GM23248 (cell line): ENCODE data around the gene OR10A5. TPM values are rescaled to one million over a fixed set of nuclear protein-coding genes. Genes with fewer than 3 reads are reported as not detected.
A peak's percentile ranks its signal among the peaks of the same experiment; 100 is the strongest.

ENCODE experiments used
- DNase-seq: peaks from one replicate; pipeline ENCODE4 v3.0.0-alpha.2; 2015
- H2AFZ ChIP-seq: fragments of 200-600 bp; sonication (generic); 2 replicates; pipeline ENCODE4 v1.6.1; 2016; ENCODE audit warnings: antibody characterized with exemption
- H3F3A ChIP-seq: fragments of 200-600 bp; sonication (generic); 2 replicates; pipeline ENCODE4 v1.6.1; 2016; ENCODE audit warnings: mild to moderate bottlenecking, antibody characterized with exemption, mixed run types; ENCODE audit not compliant: insufficient read depth
- H3K27ac ChIP-seq: fragments of 200-600 bp; sonication (generic); 2 replicates; pipeline ENCODE4 v1.5.1; 2016; ENCODE audit warnings: mild to moderate bottlenecking
- H3K27me3 ChIP-seq: fragments of 200-600 bp; sonication (generic); replicated peaks from 2 replicates; pipeline ENCODE4 v1.6.1; 2016; ENCODE audit warnings: mild to moderate bottlenecking; ENCODE audit not compliant: insufficient read depth
- H3K36me3 ChIP-seq: fragments of 200-600 bp; sonication (generic); 2 replicates; pipeline ENCODE4 v1.6.1; 2016; ENCODE audit warnings: low read depth, mild to moderate bottlenecking
- H3K4me1 ChIP-seq: fragments of 200-600 bp; sonication (generic); 2 replicates; pipeline ENCODE4 v1.6.1; 2016; ENCODE audit warnings: mild to moderate bottlenecking; ENCODE audit not compliant: insufficient read depth
- H3K4me2 ChIP-seq: fragments of 200-600 bp; sonication (generic); one replicate; pipeline ENCODE4 v1.6.1; 2016; ENCODE audit warnings: mild to moderate bottlenecking; ENCODE audit not compliant: unreplicated experiment
- H3K4me3 ChIP-seq: fragments of 200-600 bp; sonication (generic); 2 replicates; pipeline ENCODE4 v1.5.1; 2016; ENCODE audit warnings: mild to moderate bottlenecking
- H3K79me2 ChIP-seq: fragments of 200-600 bp; sonication (generic); 2 replicates; pipeline ENCODE4 v1.6.1; 2016; ENCODE audit warnings: mild to moderate bottlenecking; ENCODE audit not compliant: insufficient read depth
- H3K9ac ChIP-seq: fragments of 200-600 bp; sonication (generic); 2 replicates; pipeline ENCODE4 v1.6.1; 2016; ENCODE audit warnings: mild to moderate bottlenecking
- H3K9me2 ChIP-seq: fragments of 200-600 bp; sonication (generic); 2 replicates; pipeline ENCODE4 v1.6.1; 2016; ENCODE audit warnings: mixed run types, mild to moderate bottlenecking, moderate library complexity; ENCODE audit not compliant: insufficient read depth
- H3K9me3 ChIP-seq: fragments of 200-600 bp; sonication (generic); one replicate; pipeline ENCODE4 v1.6.1; 2017; ENCODE audit warnings: low read depth
- H4K20me1 ChIP-seq: fragments of 200-600 bp; sonication (generic); 2 replicates; pipeline ENCODE4 v1.6.0; 2016; ENCODE audit not compliant: insufficient read depth
- EZH2 ChIP-seq: fragments of 200-600 bp; sonication (generic); IDR thresholded peaks from 2 replicates; pipeline ENCODE4 v1.6.1; 2018; ENCODE audit warnings: antibody characterized with exemption, mild to moderate bottlenecking; ENCODE audit not compliant: insufficient read depth, poor library complexity, severe bottlenecking
- EZH2phosphoT487 ChIP-seq: fragments of 200-600 bp; sonication (generic); IDR thresholded peaks from 2 replicates; pipeline ENCODE4 v1.6.1; 2018; ENCODE audit warnings: antibody characterized with exemption, moderate library complexity, mild to moderate bottlenecking, low read depth; ENCODE audit not compliant: insufficient read depth
- WGBS, 2 experiments: methylation state at CpG; one replicate each; pipeline ENCODE4 v1.1.6; 2015 to 2017; ENCODE audit warnings: low lambda C conversion rate in 2 of 2, low coverage in 1 of 2; ENCODE audit errors: missing lambda C conversion rate in 2 of 2; 5-methylcytosine and 5-hydroxymethylcytosine counted together
- in situ Hi-C: fragments of 300-500 bp; cut with MboI; formaldehyde crosslinking; loops from 2 replicates; pipeline ENCODE4 v1.15.0; 2020
- polyA plus RNA-seq: library from polyadenylated mRNA; unstranded; fragments of >200 nt; fragmentation: Nextera tagmentation; extraction: Ambion mirVana; gene quantifications from 2 replicates; pipeline ENCODE4 v1.2.1, GENCODE V29; 2016
- total RNA-seq: library from RNA; depleted of rRNA; stranded (reverse); fragments of >200 nt; shearing (Covaris generic); gene quantifications from 2 replicates; pipeline ENCODE4 v1.2.3, GENCODE V29; 2014

Gene OR10A5
- total and polyA plus RNA-seq, 2 experiments from 2014 or later: not detected

DNA sequence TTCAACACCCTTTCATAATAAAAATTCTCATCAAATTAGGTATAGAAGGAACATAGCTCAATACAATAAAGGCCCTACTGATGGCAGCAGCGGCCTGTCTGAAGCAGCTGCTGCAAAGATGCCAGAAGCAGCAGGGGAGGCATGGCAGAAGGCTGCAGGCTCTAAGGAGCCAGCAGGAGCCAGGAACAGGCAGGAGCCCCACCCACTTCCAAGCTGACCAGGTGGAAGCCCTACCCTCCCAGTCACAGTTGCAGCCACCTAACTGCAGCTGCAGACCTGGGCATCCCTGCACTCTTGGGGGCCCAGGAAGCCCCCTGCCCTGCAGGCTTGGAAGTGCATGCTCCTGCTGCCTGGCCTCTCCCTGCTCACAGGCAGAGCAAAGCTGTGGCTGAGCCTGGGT, 27.8 kb upstream of the OR10A5 start:
- Histone ChIP-seq H3K9ac (no peak overlapping the region), H2AFZ (no peak overlapping the region), H3K4me3 (no peak overlapping the region), H3F3A (no peaks in the 10 kb centered on the region), H3K36me3 (no peaks in the 10 kb centered on the region), H3K9me3 (no peaks in the 10 kb centered on the region), H3K27ac (no peak overlapping the region), H3K4me1 (no peaks in the 10 kb centered on the region), H3K9me2 (no peaks in the 10 kb centered on the region), H3K27me3 (no peaks in the 10 kb centered on the region), H4K20me1 (no peaks in the 10 kb centered on the region), H3K4me2 (no peak overlapping the region), H3K79me2 (no peaks in the 10 kb centered on the region)
- no peak for TF ChIP-seq EZH2
- WGBS, 2 experiments: 41 to 77% methylated on average over 1 of the region's 1 CpG
- DNase-seq: peak; percentile 13
- in situ Hi-C loops: no loop called here

DNA sequence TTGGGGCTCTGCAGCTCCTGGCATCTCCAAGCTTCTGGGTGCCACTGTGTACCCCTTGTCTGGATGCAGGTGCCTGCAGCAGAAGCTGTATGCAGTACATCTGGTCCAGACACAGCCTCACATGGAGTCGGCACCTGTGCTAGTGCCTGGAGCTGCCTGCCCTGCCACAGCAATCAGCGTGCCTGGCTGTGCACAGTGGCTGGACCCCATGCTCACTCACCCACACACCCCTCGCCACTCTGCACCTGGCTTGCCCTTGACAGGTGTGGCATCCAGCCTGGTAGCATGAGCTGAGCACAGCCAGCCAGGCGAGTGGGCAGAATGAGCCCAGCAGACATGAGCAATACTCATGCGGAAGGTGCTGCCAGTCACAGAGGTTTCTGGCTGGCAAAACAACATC, 26.5 kb upstream of the OR10A5 start:
- TF ChIP-seq EZH2: no peak
- TF ChIP-seq EZH2phosphoT487: no peak
- Histone ChIP-seq H3F3A (no peaks in the 10 kb centered on the region), H3K9ac (no peak overlapping the region), H3K9me3 (no peaks in the 10 kb centered on the region), H3K4me1 (no peaks in the 10 kb centered on the region), H3K27me3 (no peaks in the 10 kb centered on the region), H3K4me2 (no peak overlapping the region), H4K20me1 (no peaks in the 10 kb centered on the region), H3K9me2 (no peaks in the 10 kb centered on the region), H3K36me3 (no peaks in the 10 kb centered on the region), H3K79me2 (no peaks in the 10 kb centered on the region), H2AFZ (no peak overlapping the region), H3K4me3 (no peak overlapping the region), H3K27ac (no peak overlapping the region)
- no peak for DNase-seq
- in situ Hi-C loops: no loop called here
- 73 to 77% methylated on average over 5 of the region's 5 CpGs for WGBS, 2 experiments

DNA sequence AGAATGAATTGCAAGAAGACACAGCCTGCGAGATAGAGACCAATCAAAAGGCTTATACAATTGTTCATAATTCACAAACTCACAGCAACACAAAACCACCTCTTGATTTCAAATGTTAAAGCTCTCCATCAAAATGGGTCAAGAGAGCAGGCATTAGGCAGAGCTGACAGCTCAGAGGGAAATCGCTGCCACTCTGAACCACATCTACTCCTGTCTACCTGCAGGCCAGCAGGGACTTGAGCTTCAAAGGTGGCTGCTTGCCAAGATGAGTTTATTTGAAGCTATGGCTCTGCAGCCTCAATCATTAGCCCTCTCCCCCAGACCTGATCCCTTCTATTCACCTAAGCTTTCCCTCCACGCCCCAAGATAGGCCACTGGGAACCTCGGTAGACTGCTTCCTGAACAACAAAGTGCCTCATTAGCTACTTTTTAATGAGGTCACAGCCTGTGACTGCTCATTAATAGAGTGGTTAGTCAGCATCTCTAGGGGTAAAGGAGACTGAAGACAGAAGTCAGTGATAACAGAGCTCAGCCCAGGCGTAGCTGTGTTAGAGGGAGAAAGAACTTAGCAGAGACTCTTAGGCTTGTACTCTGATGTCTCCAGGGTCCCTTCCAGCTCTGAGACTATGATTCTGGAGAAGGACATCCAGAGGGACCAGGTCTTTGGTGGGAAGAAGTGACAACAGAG, 21.2 kb upstream of the OR10A5 start:
- Histone ChIP-seq H3K27ac (no peak overlapping the region), H3K4me2 (no peak overlapping the region), H3K4me1 (no peaks in the 10 kb centered on the region), H3K9me3 (no peaks in the 10 kb centered on the region), H3K36me3 (no peaks in the 10 kb centered on the region), H3K79me2 (no peaks in the 10 kb centered on the region), H3K4me3 (no peak overlapping the region), H3K9me2 (no peaks in the 10 kb centered on the region), H3K27me3 (no peaks in the 10 kb centered on the region), H4K20me1 (no peaks in the 10 kb centered on the region), H3F3A (no peaks in the 10 kb centered on the region), H3K9ac (no peak overlapping the region), H2AFZ (no peak overlapping the region)
- in situ Hi-C loops: no loop called here
- 63 to 70% methylated on average over 5 of the region's 5 CpGs for WGBS, 2 experiments
- TF ChIP-seq EZH2phosphoT487: no peak
- no peak for TF ChIP-seq EZH2
- DNase-seq: no peak

DNA sequence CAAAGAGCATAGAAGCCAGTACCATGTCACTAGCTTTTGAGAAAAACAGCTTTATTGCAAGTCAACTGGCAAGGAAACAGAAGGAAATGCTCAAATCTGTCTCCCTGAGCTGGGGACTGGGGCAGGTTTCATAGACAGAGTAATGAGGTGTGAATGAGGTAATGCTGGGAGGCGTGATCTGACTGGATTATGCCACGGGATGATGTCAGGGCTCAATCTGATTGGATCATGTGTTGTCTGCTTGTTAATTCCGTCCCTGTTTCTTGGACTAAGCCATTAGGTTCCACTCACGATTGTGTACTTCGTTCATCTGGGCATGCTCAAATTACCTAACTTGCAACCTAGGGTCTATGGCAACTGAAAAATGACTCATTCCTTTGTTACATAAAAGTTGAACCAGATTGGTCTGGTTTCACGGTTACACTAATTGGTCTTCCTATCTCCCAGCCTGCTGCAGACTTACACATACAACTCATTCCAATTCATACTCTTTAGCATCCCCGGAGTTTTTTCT, 20.2 kb upstream of the OR10A5 start:
- no peaks in the 10 kb centered on the region for H3K4me1 ChIP-seq
- H3K4me3 ChIP-seq: no peak overlapping the region
- H3K27ac ChIP-seq: no peak overlapping the region
- no peaks in the 10 kb centered on the region for H3K9me2 ChIP-seq
- H3K9me3 ChIP-seq: no peaks in the 10 kb centered on the region
- DNase-seq: no peak
- no peak overlapping the region for H2AFZ ChIP-seq
- no peaks in the 10 kb centered on the region for H4K20me1 ChIP-seq
- H3K36me3 ChIP-seq: no peaks in the 10 kb centered on the region
- in situ Hi-C loops: no loop called here
- H3K79me2 ChIP-seq: no peaks in the 10 kb centered on the region
- H3F3A ChIP-seq: no peaks in the 10 kb centered on the region
- no peaks in the 10 kb centered on the region for H3K27me3 ChIP-seq
- no peak overlapping the region for H3K9ac ChIP-seq
- 58 to 60% methylated on average over 7 of the region's 7 CpGs for WGBS, 2 experiments
- TF ChIP-seq EZH2 (no peak), EZH2phosphoT487 (no peak)
- H3K4me2 ChIP-seq: no peak overlapping the region

DNA sequence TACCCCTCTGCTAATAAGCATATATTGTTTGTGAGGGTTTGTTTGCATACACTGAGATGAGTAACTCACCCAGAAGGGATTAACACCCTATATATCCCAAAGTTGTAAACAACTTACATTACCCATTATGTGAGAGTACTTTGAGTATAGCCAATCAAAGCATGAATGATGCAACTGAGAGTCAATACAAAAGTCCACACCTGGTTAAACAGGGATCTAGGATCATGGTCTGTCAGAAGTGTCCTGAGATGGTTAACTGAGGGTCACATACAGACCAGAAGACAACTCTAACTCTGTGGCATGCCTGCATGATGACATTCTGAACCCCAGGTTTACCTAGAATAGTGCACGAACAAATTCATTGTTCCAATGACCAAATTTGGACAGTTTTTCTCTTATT, 17.4 kb upstream of the OR10A5 start:
- Histone ChIP-seq H3K27me3 (no peaks in the 10 kb centered on the region), H3K9ac (no peak overlapping the region), H3K4me3 (no peak overlapping the region), H3K9me3 (no peaks in the 10 kb centered on the region), H3K9me2 (no peaks in the 10 kb centered on the region), H3K4me1 (no peaks in the 10 kb centered on the region), H3F3A (no peaks in the 10 kb centered on the region), H4K20me1 (no peaks in the 10 kb centered on the region), H3K27ac (no peak overlapping the region), H3K79me2 (no peaks in the 10 kb centered on the region), H2AFZ (no peak overlapping the region), H3K36me3 (no peaks in the 10 kb centered on the region), H3K4me2 (no peak overlapping the region)
- 69 to 79% methylated on average over 1 of the region's 1 CpG for WGBS, 2 experiments
- TF ChIP-seq EZH2: no peak
- TF ChIP-seq EZH2phosphoT487: no peak
- in situ Hi-C loops: no loop called here
- DNase-seq: no peak
